Body of pancreas (tissue), 4 donors: ENCODE measurements around the gene ELAVL4. TPM values are rescaled to one million over a fixed set of nuclear protein-coding genes. Genes with fewer than 3 reads are reported as not detected.

ENCODE experiments used
- ATAC-seq: fragments of 150-250 bp; one replicate; pipeline ENCODE4 v1.9.1; 2016
- DNase-seq, 4 donors: peaks; one replicate each; pipeline ENCODE4 v3.0.0-alpha.2; 2019
- H3K27ac ChIP-seq, 4 donors: fragments of 200-600 bp; sonication (generic); 1 replicate in 3 of 4; 2 replicates in 1 of 4; pipeline versions ENCODE4 v1.5.1 to v1.6.1; 2016 to 2019; ENCODE audit warnings: mild to moderate bottlenecking in 1 of 4, mixed read lengths in 1 of 4, moderate library complexity in 1 of 4
- H3K27me3 ChIP-seq, 2 donors: fragments of 200-600 bp; sonication (generic); one replicate each; pipeline ENCODE4 v1.6.0; 2016; ENCODE audit warnings: mild to moderate bottlenecking in 1 of 2
- H3K36me3 ChIP-seq, 2 donors: fragments of 200-600 bp; sonication (generic); replicated peaks in 1 of 2; 2 replicates each; pipeline ENCODE4 v1.5.1; 2016; ENCODE audit warnings: low read depth in 2 of 2; ENCODE audit not compliant: insufficient read depth in 1 of 2
- H3K4me1 ChIP-seq: fragments of 200-600 bp; sonication (generic); one replicate; pipeline ENCODE4 v1.6.0; 2016
- H3K4me3 ChIP-seq, 2 donors: fragments of 200-600 bp; sonication (generic); 1 replicate in 1 of 2; 2 replicates in 1 of 2; pipeline ENCODE4 v1.5.1; 2016 to 2019
- H3K9me3 ChIP-seq, 3 donors: fragments of 200-600 bp; sonication (generic); 1 replicate in 2 of 3; 2 replicates in 1 of 3; pipeline ENCODE4 v1.5.1; 2016
- CTCF ChIP-seq, 7 experiments: fragments of 450-650 bp in 4 of 7; fragments of 200-600 bp in 3 of 7; sonication (generic) in 3 of 7; IDR thresholded peaks; one replicate each; pipeline ENCODE4 v1.5.1; 2016 to 2019; ENCODE audit warnings: antibody characterized with exemption in 7 of 7
- POLR2A ChIP-seq, 3 donors: fragments of 450-650 bp; IDR thresholded peaks; one replicate each; pipeline ENCODE4 v1.6.1; 2016; ENCODE audit warnings: antibody characterized with exemption in 3 of 3, mild to moderate bottlenecking in 2 of 3
- WGBS, 2 donors: methylation state at CpG; one replicate each; pipeline ENCODE4 v1.1.5; 2017; 5-methylcytosine and 5-hydroxymethylcytosine counted together
- intact Hi-C: fragments of 100-400 bp; cut with DNase I; formaldehyde crosslinking; loops from one replicate; pipeline ENCODE4 v1.15.1; 2023
- total RNA-seq, 2 donors: library from RNA; depleted of rRNA; stranded (reverse); fragments of >200 nt; gene quantifications; one replicate each; pipeline ENCODE4 v1.1.0, GENCODE V29; 2016

Gene ELAVL4
- 1 to 10 TPM in 1 of 2 donors, not detected in 1; 1.0 TPM for total RNA-seq

GRCh38 chr1:50108497-50109059 lies at the start of gene ELAVL4:
Gene ELAVL4, plus strand, starts transcription at chr1:50108920. Its CDS starts 270 bp downstream, at chr1:50109190.
- peaks cover 7% of the 10 kb centered on the region for H3K4me1 ChIP-seq
- H3K36me3 ChIP-seq: no peaks in the 10 kb centered on the region
- ATAC-seq (no peak), DNase-seq (peak in 3 of 4 donors; percentile 10 to 27 (median 13))
- no peak within 1 kb of the TSS for H3K4me3 ChIP-seq
- no peaks in the 10 kb centered on the region for H3K9me3 ChIP-seq
- intact Hi-C loops: no loop called here
- TF ChIP-seq POLR2A (IDR thresholded peaks at IDR 0.05) (no peak), CTCF (IDR thresholded peaks at IDR 0.05) (no peak)
- no peak within 1 kb of the TSS for H3K27ac ChIP-seq
- WGBS, 2 donors: 36 to 37% methylated on average over 11 of the region's 11 CpGs
- H3K27me3 ChIP-seq: peaks cover 0 to 16% of the 10 kb centered on the region in 2 donors

- Histone ChIP-seq H3K9me3 (no peaks in the 10 kb centered on the region), H3K4me1 (no peaks in the 10 kb centered on the region), H3K27me3 (no peaks in the 10 kb centered on the region), H3K4me3 (no peak overlapping the region), H3K36me3 (no peaks in the 10 kb centered on the region), H3K27ac (no peak overlapping the region)
- ATAC-seq (no peak), DNase-seq (peak in 3 of 4 donors; percentile 6 to 15 (median 13))
- TF ChIP-seq CTCF (IDR thresholded peaks at IDR 0.05) (no peak), POLR2A (IDR thresholded peaks at IDR 0.05) (no peak)
- WGBS, 2 donors: 26 to 35% methylated on average over 3 of the region's 3 CpGs
- intact Hi-C loops: no loop called here
Observed at GRCh38 chr1:50060279-50060678, 48.4 kb upstream of the ELAVL4 start.

- Histone ChIP-seq H3K36me3 (no peaks in the 10 kb centered on the region), H3K9me3 (no peaks in the 10 kb centered on the region), H3K27ac (no peak overlapping the region), H3K4me1 (no peaks in the 10 kb centered on the region), H3K4me3 (no peak overlapping the region), H3K27me3 (no peaks in the 10 kb centered on the region)
- WGBS, 2 donors: 25 to 43% methylated on average over 1 of the region's 1 CpG
- TF ChIP-seq CTCF (IDR thresholded peaks at IDR 0.05) (no peak), POLR2A (IDR thresholded peaks at IDR 0.05) (no peak)
- DNase-seq (no peak), ATAC-seq (no peak)
- intact Hi-C loops: no loop called here
Observed at GRCh38 chr1:50066806-50067205, 41.9 kb upstream of the ELAVL4 start.

GRCh38 chr1:50074931-50075330 lies 33.8 kb upstream of the ELAVL4 start:
- no peak for DNase-seq
- no peak overlapping the region for H3K4me3 ChIP-seq
- H3K27me3 ChIP-seq: no peaks in the 10 kb centered on the region
- no peaks in the 10 kb centered on the region for H3K36me3 ChIP-seq
- intact Hi-C loops: no loop called here
- WGBS, 2 donors: 63 to 66% methylated on average over 2 of the region's 2 CpGs
- no peaks in the 10 kb centered on the region for H3K9me3 ChIP-seq
- H3K27ac ChIP-seq: no peak overlapping the region
- no peaks in the 10 kb centered on the region for H3K4me1 ChIP-seq
- TF ChIP-seq POLR2A (IDR thresholded peaks at IDR 0.05) (no peak), CTCF (IDR thresholded peaks at IDR 0.05) (no peak)
- ATAC-seq: no peak

- no peaks in the 10 kb centered on the region for H3K9me3 ChIP-seq
- DNase-seq: no peak
- intact Hi-C loops: no loop called here
Observed at GRCh38 chr1:50077273-50077672, 31.4 kb upstream of the ELAVL4 start.

More at GRCh38 chr1:50077273-50077672, 31.4 kb upstream of the ELAVL4 start:
- 50 to 78% methylated on average over 1 of the region's 1 CpG for WGBS, 2 donors
- no peaks in the 10 kb centered on the region for H3K4me1 ChIP-seq
- H3K4me3 ChIP-seq: no peak overlapping the region
- H3K27ac ChIP-seq: no peak overlapping the region
- ATAC-seq: no peak
- no peaks in the 10 kb centered on the region for H3K36me3 ChIP-seq
- H3K27me3 ChIP-seq: no peaks in the 10 kb centered on the region
- TF ChIP-seq POLR2A (IDR thresholded peaks at IDR 0.05) (no peak), CTCF (IDR thresholded peaks at IDR 0.05) (no peak)
